WTC11 (cell line): Measurements from ENCODE around the gene SPESP1. TPM values are rescaled to one million over a fixed set of nuclear protein-coding genes. Genes with fewer than 3 reads are reported as not detected.

Source experiments
- ATAC-seq: fragments of 200-7000 bp; cut with Tn5 transposase; 2 replicates; pipeline ENCODE4 v1.10.0; 2021; ENCODE audit warnings: mild to moderate bottlenecking, moderate library complexity
- CTCF ChIA-PET: fragments of 300-600 bp; sonication (Branson Sonifier 250); formaldehyde crosslinking; loops from one replicate; lab custom pipeline; 2021; ENCODE audit warnings: antibody characterized with exemption; lab: Charles Lee
- POLR2A ChIA-PET: fragments of 350-600 bp; sonication (Branson Sonifier 250); formaldehyde crosslinking; loops from one replicate; lab custom pipeline; 2021; ENCODE audit warnings: antibody characterized with exemption; lab: Charles Lee
- DNase-seq: peaks from one replicate; pipeline ENCODE4 v3.0.0; 2021; ENCODE audit warnings: low spot score
- H3K27ac Mint-ChIP-seq: 2 replicates; pipeline ENCODE4 v1.8.0; 2021; ENCODE audit warnings: mixed read lengths
- H3K27me3 Mint-ChIP-seq: 2 replicates; pipeline ENCODE4 v1.8.0; 2021; ENCODE audit warnings: low read depth, mild to moderate bottlenecking, moderate library complexity, mixed read lengths
- H3K36me3 Mint-ChIP-seq: 2 replicates; pipeline ENCODE4 v1.8.0; 2021; ENCODE audit warnings: mixed read lengths
- H3K4me1 Mint-ChIP-seq: 2 replicates; pipeline ENCODE4 v1.8.0; 2022; ENCODE audit warnings: mixed read lengths
- H3K4me3 Mint-ChIP-seq: 2 replicates; pipeline ENCODE4 v1.8.0; 2021; ENCODE audit warnings: mild to moderate bottlenecking, moderate library complexity, mixed read lengths
- H3K9me3 Mint-ChIP-seq: 2 replicates; pipeline ENCODE4 v1.8.0; 2021; ENCODE audit warnings: mixed read lengths
- ATF2 ChIP-seq: sonication (generic); formaldehyde crosslinking; IDR thresholded peaks from 2 replicates; pipeline ENCODE4 v1.8.1; 2022; ENCODE audit warnings: low read depth, missing genetic modification reagents, borderline replicate concordance
- ATF6 ChIP-seq: sonication (generic); formaldehyde crosslinking; IDR thresholded peaks from 2 replicates; pipeline ENCODE4 v1.8.1; 2023; ENCODE audit warnings: mild to moderate bottlenecking, missing genetic modification reagents
- EMX1 ChIP-seq: fragments of 250-450 bp; sonication (Bioruptor Pico); IDR thresholded peaks from 2 replicates; pipeline ENCODE4 v1.8.0; 2021; ENCODE audit warnings: mild to moderate bottlenecking
- ERG ChIP-seq: fragments of 250-450 bp; sonication (Bioruptor Pico); IDR thresholded peaks from 2 replicates; pipeline ENCODE4 v1.8.0; 2021; ENCODE audit warnings: mild to moderate bottlenecking
- ESRRA ChIP-seq: sonication (generic); formaldehyde crosslinking; IDR thresholded peaks from 2 replicates; pipeline ENCODE4 v1.8.1; 2022; ENCODE audit warnings: mild to moderate bottlenecking, missing genetic modification reagents, borderline replicate concordance
- ETV6 ChIP-seq: sonication (generic); formaldehyde crosslinking; IDR thresholded peaks from 2 replicates; pipeline ENCODE4 v1.8.1; 2022; ENCODE audit warnings: mild to moderate bottlenecking, missing genetic modification reagents
- FOXJ3 ChIP-seq: sonication (generic); formaldehyde crosslinking; IDR thresholded peaks from 2 replicates; pipeline ENCODE4 v1.9.0; 2021; ENCODE audit warnings: missing genetic modification reagents, mild to moderate bottlenecking, borderline replicate concordance
- HMGA2 ChIP-seq: fragments of 250-450 bp; sonication (Bioruptor Pico); IDR thresholded peaks from 2 replicates; pipeline ENCODE4 v1.4.0; 2021; ENCODE audit warnings: mild to moderate bottlenecking, moderate library complexity
- JAZF1 ChIP-seq: fragments of 250-450 bp; sonication (Bioruptor Pico); IDR thresholded peaks from 2 replicates; pipeline ENCODE4 v1.9.0; 2021; ENCODE audit warnings: moderate library complexity, mild to moderate bottlenecking, inconsistent platforms
- KAT7 ChIP-seq: sonication (generic); formaldehyde crosslinking; IDR thresholded peaks from 2 replicates; pipeline ENCODE4 v1.8.1; 2023; ENCODE audit warnings: missing genetic modification reagents, mild to moderate bottlenecking, borderline replicate concordance
- MYBL2 ChIP-seq: sonication (generic); formaldehyde crosslinking; IDR thresholded peaks from 2 replicates; pipeline ENCODE4 v1.8.1; 2023; ENCODE audit warnings: mild to moderate bottlenecking, moderate library complexity, missing genetic modification reagents
- NFYB ChIP-seq: sonication (generic); formaldehyde crosslinking; conservative IDR thresholded peaks from 2 replicates; pipeline ENCODE4 v1.8.0; 2022; ENCODE audit warnings: low read depth, missing genetic modification reagents
- NR1H2 ChIP-seq: sonication (generic); formaldehyde crosslinking; IDR thresholded peaks from 2 replicates; pipeline ENCODE4 v1.9.0; 2021; ENCODE audit warnings: mild to moderate bottlenecking, moderate library complexity, missing genetic modification reagents
- PRDM15 ChIP-seq: sonication (generic); formaldehyde crosslinking; IDR thresholded peaks from 2 replicates; pipeline ENCODE4 v1.8.0; 2022; ENCODE audit warnings: missing genetic modification reagents
- SP1 ChIP-seq: sonication (generic); formaldehyde crosslinking; conservative IDR thresholded peaks from 2 replicates; pipeline ENCODE4 v1.8.1; 2022; ENCODE audit warnings: missing genetic modification reagents
- TP53 ChIP-seq: sonication (generic); formaldehyde crosslinking; IDR thresholded peaks from 2 replicates; pipeline ENCODE4 v1.8.1; 2023; ENCODE audit warnings: mild to moderate bottlenecking, missing genetic modification reagents
- ZNF232 ChIP-seq: sonication (generic); formaldehyde crosslinking; IDR thresholded peaks from 2 replicates; pipeline ENCODE4 v1.8.0; 2022; ENCODE audit warnings: mild to moderate bottlenecking, missing genetic modification reagents
- ZNF263 ChIP-seq: sonication (generic); formaldehyde crosslinking; IDR thresholded peaks from 2 replicates; pipeline ENCODE4 v1.8.1; 2022; ENCODE audit warnings: low read depth, mild to moderate bottlenecking, moderate library complexity, missing genetic modification reagents
- ZNF423 ChIP-seq: fragments of 250-450 bp; sonication (Bioruptor Pico); IDR thresholded peaks from 2 replicates; pipeline ENCODE4 v2.1.2; 2022; ENCODE audit warnings: mild to moderate bottlenecking, moderate library complexity
- total RNA-seq: library from RNA; stranded (reverse); gene quantifications from 3 replicates; pipeline ENCODE4 v1.2.3, GENCODE V29; 2021
- TF ChIP-seq, protein P1 (sequence below): sonication (generic); formaldehyde crosslinking; IDR thresholded peaks from 2 replicates; pipeline ENCODE4 v1.8.1; 2023; ENCODE audit warnings: mild to moderate bottlenecking, missing genetic modification reagents, borderline replicate concordance
- TF ChIP-seq, protein P2 (sequence below): sonication (generic); formaldehyde crosslinking; IDR thresholded peaks from 2 replicates; pipeline ENCODE4 v1.8.1; 2023; ENCODE audit warnings: mild to moderate bottlenecking, missing genetic modification reagents
- TF ChIP-seq, protein P3 (sequence below): fragments of 250-450 bp; sonication (Bioruptor Pico); IDR thresholded peaks from 2 replicates; pipeline ENCODE4 v1.9.0; 2021; ENCODE audit warnings: mild to moderate bottlenecking

The SPESP1 gene
- total RNA-seq, 1 experiment from 2014 or later, result not detected

DNA sequence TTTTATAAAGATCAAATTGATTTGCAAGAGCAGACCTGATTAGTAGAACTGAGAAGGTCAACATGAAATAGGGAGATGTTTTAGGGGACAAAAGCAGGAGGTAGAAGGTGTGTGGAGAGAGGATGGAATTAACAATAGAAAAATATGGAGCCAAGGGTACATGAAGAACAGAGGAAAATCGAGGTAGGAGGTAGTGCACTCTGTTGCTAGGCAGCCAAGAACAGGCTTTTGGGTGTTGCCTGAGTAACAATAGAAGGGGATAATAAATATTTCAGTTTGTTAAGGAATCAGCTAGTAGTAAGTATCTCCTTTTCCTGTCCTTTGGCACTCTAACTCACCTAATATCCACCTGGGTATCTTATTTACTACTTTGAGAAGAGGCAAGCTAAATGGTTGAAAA is 9.2 kb downstream of the SPESP1 start:
- TF ChIP-seq ATF6 (CRISPR knock-in tag) (no peak), MYBL2 (CRISPR knock-in tag) (no peak), NFYB (CRISPR knock-in tag) (no peak), ESRRA (CRISPR knock-in tag) (no peak), KAT7 (CRISPR knock-in tag) (no peak), JAZF1 (CRISPR knock-in tag) (no peak), ERG (CRISPR knock-in tag) (no peak), FOXJ3 (CRISPR knock-in tag) (no peak), SP1 (CRISPR knock-in tag) (no peak), ZNF232 (CRISPR knock-in tag) (no peak)
- no peaks in the 10 kb centered on the region; the same call in 1 of the 2 replicates for H3K27me3 Mint-ChIP-seq
- ChIA-PET CTCF (interaction anchor here (0.9 to 1.7 kb wide), 3 partner anchors 15 to 94 kb away, joined by 3 to 10 read pairs (median 3); no protein-coding TSS in a partner anchor), POLR2A (interaction anchor here (0.6 kb wide), 1 partner anchor 744 kb away, joined by 3 read pairs; no protein-coding TSS in a partner anchor)
- H3K27ac Mint-ChIP-seq, result no peak overlapping the region
- no peak overlapping the region for H3K4me3 Mint-ChIP-seq
- peaks cover 4% of the 10 kb centered on the region; the same call in 1 of the 2 replicates for H3K9me3 Mint-ChIP-seq
- H3K4me1 Mint-ChIP-seq, result no peaks in the 10 kb centered on the region
- H3K36me3 Mint-ChIP-seq, result no peaks in the 10 kb centered on the region
- no peak for ATAC-seq
- DNase-seq, result no peak

- DNase-seq (no peak), ATAC-seq (no peak)
- ChIA-PET POLR2A (no interaction called here), CTCF (no interaction called here)
- Mint-ChIP-seq H3K9me3 (peaks cover 12% of the 10 kb centered on the region), H3K4me3 (no peak overlapping the region), H3K27me3 (no peaks in the 10 kb centered on the region; the same call in 1 of the 2 replicates), H3K4me1 (no peaks in the 10 kb centered on the region), H3K27ac (no peak overlapping the region), H3K36me3 (peaks cover 10% of the 10 kb centered on the region; the same call in 1 of the 2 replicates)
- no peak for TF ChIP-seq ZNF263 (CRISPR knock-in tag)
- TF ChIP-seq, protein P1, sequence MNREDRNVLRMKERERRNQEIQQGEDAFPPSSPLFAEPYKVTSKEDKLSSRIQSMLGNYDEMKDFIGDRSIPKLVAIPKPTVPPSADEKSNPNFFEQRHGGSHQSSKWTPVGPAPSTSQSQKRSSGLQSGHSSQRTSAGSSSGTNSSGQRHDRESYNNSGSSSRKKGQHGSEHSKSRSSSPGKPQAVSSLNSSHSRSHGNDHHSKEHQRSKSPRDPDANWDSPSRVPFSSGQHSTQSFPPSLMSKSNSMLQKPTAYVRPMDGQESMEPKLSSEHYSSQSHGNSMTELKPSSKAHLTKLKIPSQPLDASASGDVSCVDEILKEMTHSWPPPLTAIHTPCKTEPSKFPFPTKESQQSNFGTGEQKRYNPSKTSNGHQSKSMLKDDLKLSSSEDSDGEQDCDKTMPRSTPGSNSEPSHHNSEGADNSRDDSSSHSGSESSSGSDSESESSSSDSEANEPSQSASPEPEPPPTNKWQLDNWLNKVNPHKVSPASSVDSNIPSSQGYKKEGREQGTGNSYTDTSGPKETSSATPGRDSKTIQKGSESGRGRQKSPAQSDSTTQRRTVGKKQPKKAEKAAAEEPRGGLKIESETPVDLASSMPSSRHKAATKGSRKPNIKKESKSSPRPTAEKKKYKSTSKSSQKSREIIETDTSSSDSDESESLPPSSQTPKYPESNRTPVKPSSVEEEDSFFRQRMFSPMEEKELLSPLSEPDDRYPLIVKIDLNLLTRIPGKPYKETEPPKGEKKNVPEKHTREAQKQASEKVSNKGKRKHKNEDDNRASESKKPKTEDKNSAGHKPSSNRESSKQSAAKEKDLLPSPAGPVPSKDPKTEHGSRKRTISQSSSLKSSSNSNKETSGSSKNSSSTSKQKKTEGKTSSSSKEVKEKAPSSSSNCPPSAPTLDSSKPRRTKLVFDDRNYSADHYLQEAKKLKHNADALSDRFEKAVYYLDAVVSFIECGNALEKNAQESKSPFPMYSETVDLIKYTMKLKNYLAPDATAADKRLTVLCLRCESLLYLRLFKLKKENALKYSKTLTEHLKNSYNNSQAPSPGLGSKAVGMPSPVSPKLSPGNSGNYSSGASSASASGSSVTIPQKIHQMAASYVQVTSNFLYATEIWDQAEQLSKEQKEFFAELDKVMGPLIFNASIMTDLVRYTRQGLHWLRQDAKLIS (CRISPR knock-in tag), result no peak
- TF ChIP-seq TP53 (CRISPR knock-in tag), result no peak
- TF ChIP-seq, protein P2, sequence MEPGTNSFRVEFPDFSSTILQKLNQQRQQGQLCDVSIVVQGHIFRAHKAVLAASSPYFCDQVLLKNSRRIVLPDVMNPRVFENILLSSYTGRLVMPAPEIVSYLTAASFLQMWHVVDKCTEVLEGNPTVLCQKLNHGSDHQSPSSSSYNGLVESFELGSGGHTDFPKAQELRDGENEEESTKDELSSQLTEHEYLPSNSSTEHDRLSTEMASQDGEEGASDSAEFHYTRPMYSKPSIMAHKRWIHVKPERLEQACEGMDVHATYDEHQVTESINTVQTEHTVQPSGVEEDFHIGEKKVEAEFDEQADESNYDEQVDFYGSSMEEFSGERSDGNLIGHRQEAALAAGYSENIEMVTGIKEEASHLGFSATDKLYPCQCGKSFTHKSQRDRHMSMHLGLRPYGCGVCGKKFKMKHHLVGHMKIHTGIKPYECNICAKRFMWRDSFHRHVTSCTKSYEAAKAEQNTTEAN (CRISPR knock-in tag), result no peak
- TF ChIP-seq ATF2 (CRISPR knock-in tag), result no peak
- no peak for TF ChIP-seq ZNF423 (CRISPR knock-in tag)
- TF ChIP-seq EMX1, result no peak
- no peak for TF ChIP-seq NR1H2 (CRISPR knock-in tag)
- no peak for TF ChIP-seq PRDM15 (CRISPR knock-in tag)
- no peak for TF ChIP-seq HMGA2 (CRISPR knock-in tag)
- no peak for TF ChIP-seq ETV6 (CRISPR knock-in tag)
- TF ChIP-seq ESRRA (CRISPR knock-in tag), result no peak
- TF ChIP-seq, protein P3, sequence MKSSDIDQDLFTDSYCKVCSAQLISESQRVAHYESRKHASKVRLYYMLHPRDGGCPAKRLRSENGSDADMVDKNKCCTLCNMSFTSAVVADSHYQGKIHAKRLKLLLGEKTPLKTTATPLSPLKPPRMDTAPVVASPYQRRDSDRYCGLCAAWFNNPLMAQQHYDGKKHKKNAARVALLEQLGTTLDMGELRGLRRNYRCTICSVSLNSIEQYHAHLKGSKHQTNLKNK (CRISPR knock-in tag), result no peak
These were observed 21.5 kb downstream of the SPESP1 start for GRCh38 chr15:68951813-68952212.
